ENCODE data around the gene FMN1.

DNA sequence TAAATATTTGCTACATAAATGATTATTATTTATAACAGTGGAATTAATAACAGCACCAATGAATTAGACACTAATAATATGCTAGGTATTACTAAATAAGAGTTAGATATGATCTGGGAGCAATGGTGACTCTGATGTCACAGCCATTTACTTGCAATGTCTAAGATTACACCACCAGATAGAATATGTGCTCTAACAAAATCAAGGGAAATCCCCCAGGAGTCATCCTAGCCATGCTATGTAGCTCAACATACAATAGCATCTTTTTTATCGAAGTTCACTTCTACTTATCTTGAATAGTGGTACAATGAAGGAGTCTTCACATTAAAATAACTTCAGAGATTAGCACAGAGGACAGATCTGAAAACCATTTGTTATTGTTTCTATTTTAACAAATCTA, 154.0 kb downstream of the FMN1 start:
- no peak for TF ChIP-seq POLR2A (IDR thresholded peaks at IDR 0.05)
- TF ChIP-seq, protein P1, sequence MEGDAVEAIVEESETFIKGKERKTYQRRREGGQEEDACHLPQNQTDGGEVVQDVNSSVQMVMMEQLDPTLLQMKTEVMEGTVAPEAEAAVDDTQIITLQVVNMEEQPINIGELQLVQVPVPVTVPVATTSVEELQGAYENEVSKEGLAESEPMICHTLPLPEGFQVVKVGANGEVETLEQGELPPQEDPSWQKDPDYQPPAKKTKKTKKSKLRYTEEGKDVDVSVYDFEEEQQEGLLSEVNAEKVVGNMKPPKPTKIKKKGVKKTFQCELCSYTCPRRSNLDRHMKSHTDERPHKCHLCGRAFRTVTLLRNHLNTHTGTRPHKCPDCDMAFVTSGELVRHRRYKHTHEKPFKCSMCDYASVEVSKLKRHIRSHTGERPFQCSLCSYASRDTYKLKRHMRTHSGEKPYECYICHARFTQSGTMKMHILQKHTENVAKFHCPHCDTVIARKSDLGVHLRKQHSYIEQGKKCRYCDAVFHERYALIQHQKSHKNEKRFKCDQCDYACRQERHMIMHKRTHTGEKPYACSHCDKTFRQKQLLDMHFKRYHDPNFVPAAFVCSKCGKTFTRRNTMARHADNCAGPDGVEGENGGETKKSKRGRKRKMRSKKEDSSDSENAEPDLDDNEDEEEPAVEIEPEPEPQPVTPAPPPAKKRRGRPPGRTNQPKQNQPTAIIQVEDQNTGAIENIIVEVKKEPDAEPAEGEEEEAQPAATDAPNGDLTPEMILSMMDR (IDR thresholded peaks at IDR 0.05 in 4 of 5, conservative IDR thresholded peaks at IDR 0.05 in 1 of 5), result no peak

Measured in gastrocnemius medialis (tissue), 4 donors.